IPS-20b (cell line): Measurements from ENCODE around the gene HYOU1.
"Not testable (repeated sequence)": the region's sequence is repeated elsewhere in the genome, so short reads cannot be mapped to it uniquely, and the experiment has no call there.

Source experiments
- H3K27ac ChIP-seq: one replicate; pipeline ENCODE4 v1.5.1; 2013; ENCODE audit warnings: low read length
- H3K27me3 ChIP-seq: 2 replicates; pipeline ENCODE4 v1.6.1; 2013; ENCODE audit warnings: mild to moderate bottlenecking, low read length, inconsistent platforms; ENCODE audit not compliant: insufficient read depth
- H3K36me3 ChIP-seq: 2 replicates; pipeline ENCODE4 v1.6.1; 2013; ENCODE audit warnings: low read depth, mild to moderate bottlenecking, inconsistent platforms, low read length, moderate library complexity; ENCODE audit not compliant: insufficient read depth
- H3K4me1 ChIP-seq: 2 replicates; pipeline ENCODE4 v1.6.1; 2013; ENCODE audit warnings: mild to moderate bottlenecking, control low read depth, inconsistent platforms, low read length, moderate library complexity; ENCODE audit not compliant: insufficient read depth
- H3K4me3 ChIP-seq: 2 replicates; pipeline ENCODE4 v1.5.1; 2013; ENCODE audit warnings: mild to moderate bottlenecking, low read length, inconsistent platforms
- H3K9ac ChIP-seq: 2 replicates; pipeline ENCODE4 v1.6.1; 2013; ENCODE audit warnings: low read depth, mild to moderate bottlenecking, inconsistent platforms, low read length, moderate library complexity
- H3K9me3 ChIP-seq: 2 replicates; pipeline ENCODE4 v1.6.1; 2013; ENCODE audit warnings: mild to moderate bottlenecking, low read depth, low read length, inconsistent platforms; ENCODE audit not compliant: insufficient read depth

HYOU1 gene

GRCh38 chr11:119052163-119052814 is 4.7 kb downstream of the HYOU1 start:
- no peak overlapping the region for H3K4me3 ChIP-seq
- H3K9me3 ChIP-seq: no peaks in the 10 kb centered on the region
- no peak overlapping the region for H3K27ac ChIP-seq
- peaks cover 86% of the 10 kb centered on the region for H3K36me3 ChIP-seq
- H3K9ac ChIP-seq: no peak overlapping the region
- no peaks in the 10 kb centered on the region for H3K27me3 ChIP-seq
- peaks cover 4% of the 10 kb centered on the region; the same call in 1 of the 2 replicates for H3K4me1 ChIP-seq

DNA sequence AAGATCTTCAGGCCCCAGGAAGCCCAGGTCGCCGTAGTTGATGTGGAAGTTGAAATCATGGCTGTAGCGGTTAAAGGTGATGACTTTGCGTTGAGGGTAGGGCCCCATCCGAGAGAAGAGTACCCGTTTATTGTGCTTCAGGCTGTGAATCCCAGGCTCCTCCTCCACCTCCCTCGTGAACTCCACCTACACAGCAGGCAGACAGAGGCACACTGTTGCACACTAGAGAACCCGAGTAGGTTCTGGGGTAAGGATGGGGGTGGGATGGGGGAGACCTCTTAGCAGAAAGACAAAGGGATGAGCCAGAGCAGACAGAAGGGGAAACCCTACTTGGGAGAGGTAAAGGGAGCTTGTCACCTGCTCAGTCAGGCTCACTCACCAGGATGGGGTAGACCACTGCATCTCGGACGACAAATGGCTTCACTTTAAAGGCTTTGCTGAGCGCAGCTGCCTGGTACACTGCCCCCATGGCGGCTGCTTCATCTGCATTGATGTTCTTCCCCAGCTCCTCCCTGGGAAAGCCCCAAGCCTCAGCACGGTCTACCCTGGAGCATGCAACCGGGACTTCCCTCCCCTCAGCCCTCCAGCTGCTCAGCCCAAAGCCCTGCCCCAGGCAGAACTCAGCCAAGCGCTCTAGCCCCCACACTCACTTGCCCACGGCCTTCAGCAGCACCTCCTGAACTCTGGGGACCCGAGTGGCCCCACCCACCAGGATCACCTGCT is 5.4 kb downstream of the HYOU1 start:
- Histone ChIP-seq H3K36me3 (peaks cover 93% of the 10 kb centered on the region), H3K27me3 (no peaks in the 10 kb centered on the region), H3K4me3 (no peak overlapping the region), H3K9ac (no peak overlapping the region), H3K27ac (no peak overlapping the region), H3K9me3 (no peaks in the 10 kb centered on the region), H3K4me1 (peaks cover 4% of the 10 kb centered on the region; the same call in 1 of the 2 replicates)

DNA sequence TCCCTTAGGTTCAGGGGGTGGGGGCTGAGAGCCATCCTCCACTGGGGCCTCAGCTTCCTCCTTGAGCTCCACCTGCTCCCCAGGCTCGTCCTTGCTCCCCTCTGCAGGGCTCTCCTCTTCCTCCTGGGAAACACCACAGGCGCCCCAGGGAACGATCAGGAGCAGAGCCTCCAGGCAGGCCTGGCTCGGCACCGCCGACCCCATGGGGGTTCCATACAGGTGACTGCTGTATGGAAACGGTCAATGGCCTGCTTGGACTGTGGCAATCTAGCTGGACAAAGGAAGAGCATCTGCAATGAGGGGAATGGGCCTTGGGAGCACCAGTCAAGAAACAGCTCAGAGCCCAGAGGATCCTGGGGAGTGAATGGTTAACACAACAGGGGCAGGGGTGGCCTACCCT is 7.9 kb downstream of the HYOU1 start:
- Histone ChIP-seq H3K27me3 (no peaks in the 10 kb centered on the region), H3K27ac (no peak overlapping the region), H3K4me1 (no peaks in the 10 kb centered on the region), H3K4me3 (no peak overlapping the region), H3K36me3 (peaks cover 98% of the 10 kb centered on the region), H3K9me3 (no peaks in the 10 kb centered on the region), H3K9ac (no peak overlapping the region)

- no peaks in the 10 kb centered on the region for H3K4me1 ChIP-seq
- H3K9me3 ChIP-seq: no peaks in the 10 kb centered on the region
- no peaks in the 10 kb centered on the region for H3K27me3 ChIP-seq
- peaks cover 93% of the 10 kb centered on the region for H3K36me3 ChIP-seq
- H3K4me3 ChIP-seq: no peak overlapping the region
- H3K27ac ChIP-seq: no peak overlapping the region
- H3K9ac ChIP-seq: no peak overlapping the region
Measured at GRCh38 chr11:119048644-119049043, 8.4 kb downstream of the HYOU1 start.

GRCh38 chr11:119047205-119047604 is 9.8 kb downstream of the HYOU1 start:
- Histone ChIP-seq H3K9me3 (no peaks in the 10 kb centered on the region), H3K9ac (no peak overlapping the region), H3K4me1 (no peaks in the 10 kb centered on the region), H3K27ac (no peak overlapping the region), H3K4me3 (no peak overlapping the region), H3K36me3 (peaks cover 79% of the 10 kb centered on the region), H3K27me3 (no peaks in the 10 kb centered on the region)

GRCh38 chr11:119046489-119046888 is 10.5 kb downstream of the HYOU1 start:
- H3K4me1 ChIP-seq: no peaks in the 10 kb centered on the region
- H3K27me3 ChIP-seq: no peaks in the 10 kb centered on the region
- no peak overlapping the region for H3K9ac ChIP-seq
- H3K27ac ChIP-seq: no peak overlapping the region
- no peak overlapping the region for H3K4me3 ChIP-seq
- peaks cover 72% of the 10 kb centered on the region for H3K36me3 ChIP-seq
- no peaks in the 10 kb centered on the region for H3K9me3 ChIP-seq

GRCh38 chr11:119044708-119045107 is 12.3 kb downstream of the HYOU1 start:
- Histone ChIP-seq H3K4me1 (no peaks in the 10 kb centered on the region), H3K9ac (no peak overlapping the region), H3K9me3 (no peaks in the 10 kb centered on the region), H3K36me3 (peaks cover 54% of the 10 kb centered on the region), H3K27ac (no peak overlapping the region), H3K4me3 (no peak overlapping the region), H3K27me3 (no peaks in the 10 kb centered on the region)

DNA sequence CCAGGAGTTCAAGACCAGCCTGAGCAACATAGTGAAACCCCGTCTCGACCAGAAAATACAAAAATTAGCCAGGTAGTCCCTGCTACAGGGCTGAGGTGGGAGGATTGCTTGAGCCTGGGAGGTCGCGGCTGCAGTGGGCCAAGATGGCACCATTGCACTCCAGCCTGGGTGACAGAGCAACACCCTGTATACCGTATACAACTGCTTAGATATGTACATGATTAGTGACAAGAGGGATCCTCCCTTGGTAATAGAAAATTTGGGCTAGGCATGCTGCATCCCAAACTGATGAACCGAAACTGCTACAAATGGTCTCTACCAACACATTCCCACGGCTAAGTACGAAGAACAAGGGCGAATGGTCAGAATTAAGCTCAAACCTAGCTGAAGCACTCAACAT is 14.1 kb downstream of the HYOU1 start:
- Histone ChIP-seq H3K27me3 (no peaks in the 10 kb centered on the region), H3K9ac (no peak overlapping the region), H3K4me1 (no peaks in the 10 kb centered on the region; the same call in 1 of the 2 replicates), H3K36me3 (peaks cover 36% of the 10 kb centered on the region), H3K9me3 (no peaks in the 10 kb centered on the region), H3K4me3 (no peak overlapping the region), H3K27ac (no peak overlapping the region)

DNA sequence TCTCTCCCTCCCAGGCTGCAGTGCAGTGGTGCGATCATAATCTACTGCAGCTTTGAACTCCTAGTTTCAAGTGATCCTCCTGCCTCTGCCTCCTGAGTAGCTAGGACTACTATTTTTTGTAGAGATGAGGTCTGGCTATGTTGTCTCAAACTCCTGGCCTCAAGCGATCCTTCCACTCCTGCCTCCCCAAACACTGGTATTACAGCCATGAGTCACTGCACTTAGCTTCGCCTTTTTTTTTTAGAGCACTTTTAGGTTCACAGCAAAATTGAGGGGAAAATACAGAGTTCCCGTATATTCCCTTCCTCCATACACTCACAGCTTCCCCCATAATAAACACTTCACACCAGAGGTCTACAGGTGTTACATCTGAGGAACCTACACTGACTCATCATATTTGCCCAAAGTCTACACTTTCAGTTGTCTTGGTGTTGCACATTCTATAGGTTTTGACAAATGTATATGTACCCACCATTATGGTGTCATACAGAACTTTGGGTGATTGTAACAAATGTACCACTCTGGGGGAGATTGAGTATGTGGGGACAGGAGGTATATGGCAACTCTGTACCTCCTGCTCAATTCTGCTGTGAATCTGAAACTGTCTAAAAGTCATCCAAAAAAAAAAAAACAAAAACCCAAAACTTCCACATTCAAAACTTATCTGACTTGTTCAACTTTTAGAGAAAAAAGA is 15.0 kb downstream of the HYOU1 start:
- Histone ChIP-seq H3K27me3 (no peaks in the 10 kb centered on the region), H3K4me1 (no peaks in the 10 kb centered on the region; the same call in 1 of the 2 replicates), H3K9ac (no peak overlapping the region), H3K36me3 (peaks cover 27% of the 10 kb centered on the region), H3K9me3 (no peaks in the 10 kb centered on the region), H3K27ac (no peak overlapping the region), H3K4me3 (no peak overlapping the region)

DNA sequence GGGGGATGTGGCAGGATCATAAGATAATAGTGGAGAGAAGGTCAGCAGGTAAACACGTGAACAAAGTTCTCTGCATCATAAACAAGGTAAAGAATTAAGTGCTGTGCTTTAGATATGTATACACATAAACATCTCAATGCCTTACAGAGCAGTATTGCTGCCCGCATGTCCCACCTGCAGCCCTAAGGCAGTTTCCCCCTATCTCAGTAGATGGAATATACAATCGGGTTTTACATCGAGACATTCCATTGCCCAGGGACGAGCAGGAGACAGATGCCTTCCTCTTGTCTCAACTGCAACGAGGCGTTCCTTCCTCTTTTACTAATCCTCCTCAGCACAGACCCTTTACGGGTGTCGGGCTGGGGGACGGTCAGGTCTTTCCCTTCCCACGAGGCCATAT is 17.5 kb downstream of the HYOU1 start:
- not testable (repeated sequence) for H3K27me3 ChIP-seq, H3K27ac ChIP-seq, H3K36me3 ChIP-seq, H3K4me1 ChIP-seq, H3K9ac ChIP-seq, H3K4me3 ChIP-seq, H3K9me3 ChIP-seq

DNA sequence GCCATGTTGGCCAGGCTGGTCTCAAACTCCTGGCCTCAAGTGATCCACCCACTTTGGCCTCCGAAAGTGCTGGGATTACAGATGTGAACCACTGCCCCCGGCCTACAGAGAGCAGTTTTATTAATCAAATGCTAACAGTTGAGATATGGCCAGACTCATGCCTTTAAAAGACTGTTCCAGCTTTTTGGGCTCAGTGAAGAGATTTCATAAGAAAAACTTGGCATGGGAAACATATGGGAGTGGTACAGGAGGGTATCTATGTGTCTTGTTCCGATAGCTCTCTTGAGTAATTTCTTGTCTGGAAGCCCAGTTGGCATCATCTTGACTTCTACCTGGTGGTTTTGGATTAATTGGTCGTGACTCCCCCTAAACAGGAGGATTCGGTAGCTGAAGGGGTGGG is 18.1 kb downstream of the HYOU1 start:
- H3K27me3 ChIP-seq: no peaks in the 10 kb centered on the region
- no peak overlapping the region for H3K4me3 ChIP-seq
- no peak overlapping the region for H3K9ac ChIP-seq
- no peaks in the 10 kb centered on the region for H3K36me3 ChIP-seq
- H3K4me1 ChIP-seq: no peaks in the 10 kb centered on the region; the same call in 1 of the 2 replicates
- no peak overlapping the region for H3K27ac ChIP-seq
- H3K9me3 ChIP-seq: no peaks in the 10 kb centered on the region

- no peaks in the 10 kb centered on the region for H3K36me3 ChIP-seq
- no peak overlapping the region for H3K9ac ChIP-seq
- H3K4me3 ChIP-seq: no peak overlapping the region
- H3K27ac ChIP-seq: no peak overlapping the region
- H3K4me1 ChIP-seq: peaks cover under 1% of the 10 kb centered on the region
- no peaks in the 10 kb centered on the region for H3K27me3 ChIP-seq
- no peaks in the 10 kb centered on the region for H3K9me3 ChIP-seq
Measured at GRCh38 chr11:119034813-119035212, 22.2 kb downstream of the HYOU1 start.
